Neural progenitor cell (in vitro differentiated cells): ENCODE data around the gene RTEL1.
"Not testable (repeated sequence)": the region's sequence is repeated elsewhere in the genome, so short reads cannot be mapped to it uniquely, and the experiment has no call there.

ENCODE experiments used
- CTCF ChIP-seq: fragments of 200-600 bp; sonication (generic); IDR thresholded peaks from 2 replicates; pipeline ENCODE4 v1.5.1; 2017; ENCODE audit warnings: antibody characterized with exemption, mild to moderate bottlenecking
- EZH2 ChIP-seq: fragments of 200-600 bp; sonication (generic); IDR thresholded peaks from 2 replicates; pipeline ENCODE4 v1.6.1; 2017; ENCODE audit warnings: antibody characterized with exemption, mild to moderate bottlenecking, moderate library complexity

DNA sequence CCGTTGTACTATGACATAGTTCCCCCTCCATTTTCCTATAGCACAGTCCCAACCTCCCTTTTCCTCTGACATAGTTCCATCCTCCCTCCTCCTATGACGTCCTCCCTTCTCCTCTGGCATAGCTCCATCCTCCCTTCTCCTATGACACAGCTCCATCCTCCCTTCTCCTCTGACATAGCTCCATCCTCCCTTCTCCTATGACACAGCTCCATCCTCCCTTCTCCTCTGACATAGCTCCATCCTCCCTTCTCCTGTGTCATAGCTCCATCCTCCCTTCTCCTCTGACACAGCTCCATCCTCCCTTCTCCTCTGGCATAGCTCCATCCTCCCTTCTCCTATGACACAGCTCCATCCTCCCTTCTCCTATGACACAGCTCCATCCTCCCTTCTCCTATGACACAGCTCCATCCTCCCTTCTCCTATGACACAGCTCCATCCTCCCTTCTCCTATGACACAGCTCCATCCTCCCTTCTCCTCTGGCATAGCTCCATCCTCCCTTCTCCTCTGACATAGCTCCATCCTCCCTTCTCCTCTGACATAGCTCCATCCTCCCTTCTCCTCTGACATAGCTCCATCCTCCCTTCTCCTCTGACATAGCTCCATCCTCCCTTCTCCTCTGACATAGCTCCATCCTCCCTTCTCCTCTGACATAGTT is 65.0 kb downstream of the RTEL1 start:
- TF ChIP-seq CTCF, EZH2: not testable (repeated sequence)
